HG03442 (cell line): ENCODE results near the gene HBA1.
"Not testable (repeated sequence)": the region's sequence is repeated elsewhere in the genome, so short reads cannot be mapped to it uniquely, and the experiment has no call there.

Experiments used
- ATAC-seq: cut with Tn5 transposase; IDR thresholded peaks from one replicate; pipeline ENCODE4 v1.9.1; 2021; ENCODE audit warnings: mild to moderate bottlenecking, moderate library complexity; ENCODE audit not compliant: unreplicated experiment

Gene HBA1

GRCh38 chr16:193441-193840 is 17.0 kb downstream of the HBA1 start:
- ATAC-seq: no peak

DNA sequence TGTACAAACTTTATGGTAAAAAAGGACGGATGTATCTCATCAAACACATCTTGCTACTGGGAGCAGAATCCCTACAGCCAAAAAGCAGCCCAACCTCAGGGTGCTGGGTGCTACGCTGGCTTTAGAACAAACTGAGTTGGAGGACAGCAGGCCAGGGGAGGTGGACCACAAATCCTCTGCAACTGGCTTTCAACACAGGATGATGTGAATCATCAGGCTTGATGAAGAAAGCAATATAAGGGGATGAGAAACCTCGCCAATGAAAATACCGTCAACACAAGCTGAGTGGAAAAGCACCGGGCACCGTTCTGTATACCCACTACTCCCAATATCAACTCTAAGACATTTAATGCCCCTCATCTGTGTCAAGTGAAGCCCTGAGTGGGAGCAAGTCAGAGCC is 18.0 kb downstream of the HBA1 start:
- no peak for ATAC-seq

DNA sequence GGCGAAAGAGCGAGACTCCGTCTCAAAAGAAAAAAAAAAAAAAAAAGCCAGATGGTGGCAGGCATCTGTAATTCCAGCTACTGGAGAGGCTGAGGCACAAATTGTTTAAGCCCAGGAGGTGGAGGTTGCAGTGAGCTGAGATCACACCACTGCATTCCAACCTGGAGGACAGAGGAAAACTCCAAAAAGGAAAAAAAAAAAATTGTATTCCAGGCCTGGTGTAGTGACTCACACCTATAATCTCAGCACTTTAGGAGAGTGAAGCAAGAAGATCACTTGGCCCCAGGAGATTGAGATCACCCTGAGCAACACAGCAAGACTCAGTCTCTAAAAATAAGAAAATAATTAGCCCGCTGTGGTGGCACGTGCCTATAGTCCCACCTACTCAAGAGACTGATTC is 23.9 kb downstream of the HBA1 start:
- ATAC-seq: no peak

GRCh38 chr16:203246-203645 is 26.8 kb downstream of the HBA1 start:
- no peak for ATAC-seq

DNA sequence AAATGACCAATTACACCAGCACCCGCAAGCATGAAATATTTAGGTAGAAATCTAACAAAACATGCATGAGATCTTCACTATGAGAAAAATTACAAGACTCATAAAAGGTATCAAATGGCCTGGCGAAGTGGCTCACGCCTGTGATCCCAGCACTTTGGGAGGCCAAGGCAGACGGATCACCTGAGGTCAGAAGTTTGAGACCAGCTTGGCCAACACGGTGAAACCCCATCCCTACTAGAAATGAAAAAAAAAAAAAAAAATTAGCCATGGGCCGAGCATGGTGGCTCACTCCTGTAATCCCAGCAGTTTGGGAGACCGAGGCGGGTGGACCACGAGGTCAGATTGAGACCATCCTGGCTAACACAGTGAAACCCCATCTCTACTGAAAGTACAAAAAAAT is 27.6 kb downstream of the HBA1 start:
- not testable (repeated sequence) for ATAC-seq

DNA sequence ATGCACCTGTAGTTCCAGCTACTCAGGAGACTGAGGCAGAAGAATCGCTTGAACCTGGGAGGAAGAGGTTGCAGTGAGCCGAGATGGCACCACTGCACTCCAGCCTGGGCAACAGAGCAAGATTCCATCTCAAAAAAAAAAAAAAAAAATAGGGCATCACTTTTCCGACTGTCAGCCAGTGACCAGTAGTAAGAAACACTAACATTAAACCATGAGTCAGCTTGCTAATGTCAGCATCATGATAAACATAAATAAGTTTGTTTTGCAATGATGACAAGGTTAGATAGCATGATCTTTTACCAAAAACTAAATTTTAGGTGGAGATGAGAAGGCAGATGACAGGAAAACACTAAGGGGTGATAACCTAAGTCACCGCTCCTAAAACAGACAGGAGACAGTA is 32.9 kb downstream of the HBA1 start:
- ATAC-seq: not testable (repeated sequence)

DNA sequence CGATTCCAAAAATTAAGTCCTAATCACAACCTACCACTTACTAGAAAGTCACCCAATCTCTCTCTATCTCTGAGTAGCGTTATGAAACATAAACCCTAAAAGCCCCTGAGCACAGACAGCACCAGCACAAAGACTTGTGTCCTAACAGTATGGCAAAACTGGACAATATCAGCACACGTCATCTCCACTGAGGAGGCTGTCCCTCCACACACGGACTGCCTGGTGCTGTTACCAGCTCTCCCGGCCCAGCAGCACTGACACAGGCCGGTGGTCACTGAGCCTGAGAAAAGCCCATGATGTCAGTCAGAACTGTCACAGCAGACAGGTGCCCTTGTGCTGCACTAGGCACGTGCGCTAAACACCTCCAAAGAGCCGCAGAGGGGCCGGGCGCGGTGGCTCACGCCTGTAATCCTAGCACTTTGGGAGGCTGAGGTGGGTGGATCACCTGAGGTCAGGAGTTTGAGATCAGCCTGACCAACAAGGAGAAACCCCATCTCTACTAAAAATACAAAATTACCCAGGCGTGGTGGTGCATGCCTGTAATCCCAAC is 35.2 kb downstream of the HBA1 start:
- not testable (repeated sequence) for ATAC-seq

- ATAC-seq: no peak
These were observed 36.5 kb downstream of the HBA1 start for GRCh38 chr16:212999-213398.

DNA sequence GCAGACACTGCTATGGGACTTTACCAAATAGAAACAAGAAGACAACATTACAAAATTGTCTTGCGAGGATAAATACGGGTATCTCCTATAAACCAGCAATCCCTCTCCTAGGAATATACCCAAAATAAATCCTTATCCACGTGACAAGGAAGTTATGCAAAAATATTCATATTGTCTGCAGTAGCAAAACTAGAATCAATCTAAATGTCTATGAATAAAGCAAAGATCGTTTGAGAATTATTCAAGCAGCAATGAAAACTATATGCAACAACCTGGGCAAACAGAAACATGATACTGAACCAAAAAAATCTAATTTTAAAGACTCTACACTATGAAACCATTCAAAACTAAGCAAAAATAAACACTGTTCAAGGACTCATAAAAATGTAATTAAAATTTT is 43.5 kb downstream of the HBA1 start:
- no peak for ATAC-seq
